GM13977 (cell line): Measurements from ENCODE around the gene ZBTB43.

Experiments
- DNase-seq: peaks from one replicate; pipeline ENCODE4 v3.0.0; 2012; ENCODE audit warnings: low spot score
- CTCF ChIP-seq: IDR thresholded peaks from 2 replicates; pipeline ENCODE4 v1.5.1; 2012; ENCODE audit warnings: mild to moderate bottlenecking, control low read depth; ENCODE audit not compliant: insufficient read depth; ENCODE audit errors: extremely low read depth, missing control alignments
- in situ Hi-C: fragments of 300-500 bp; cut with MboI; formaldehyde crosslinking; loops from one replicate; pipeline ENCODE4 v1.12.0; 2022; ENCODE audit warnings: low sequenced_read_pairs, low pct_unique_long_range_greater_than_20kb, mixed read lengths, inconsistent platforms; ENCODE audit not compliant: unreplicated experiment

Gene ZBTB43

GRCh38 chr9:126790561-126790960 is 14.3 kb upstream of the ZBTB43 start:
- DNase-seq: no peak
- no peak for TF ChIP-seq CTCF
- in situ Hi-C loops: no loop called here

- no peak for TF ChIP-seq CTCF
- no peak for DNase-seq
- in situ Hi-C loops: no loop called here
Measured at GRCh38 chr9:126791406-126792230, 13.2 kb upstream of the ZBTB43 start.

GRCh38 chr9:126793686-126794417 is 11.0 kb upstream of the ZBTB43 start:
- DNase-seq: no peak
- in situ Hi-C loops: no loop called here
- no peak for TF ChIP-seq CTCF

- in situ Hi-C loops: no loop called here
- no peak for DNase-seq
- TF ChIP-seq CTCF: no peak
Measured at GRCh38 chr9:126794441-126794840, 10.4 kb upstream of the ZBTB43 start.

GRCh38 chr9:126796758-126797157 is 8.1 kb upstream of the ZBTB43 start:
- no peak for TF ChIP-seq CTCF
- in situ Hi-C loops: no loop called here
- no peak for DNase-seq

GRCh38 chr9:126797903-126798302 is 6.9 kb upstream of the ZBTB43 start:
- TF ChIP-seq CTCF: no peak
- in situ Hi-C loops: no loop called here

More at GRCh38 chr9:126797903-126798302, 6.9 kb upstream of the ZBTB43 start:
- DNase-seq: no peak
